Activated T-helper 17 cell treated with anti-CD3 and anti-CD28 coated beads, Interleukin-2, amount 50 U/mL, for 72 hours (primary cell): ENCODE measurements around the gene PLEKHA8. TPM values are rescaled to one million over a fixed set of nuclear protein-coding genes. Genes with fewer than 3 reads are reported as not detected.
A peak's percentile ranks its signal among the peaks of the same experiment; 100 is the strongest.

Source experiments
- ATAC-seq: fragments of 150-1000 bp; cut with Tn5 transposase; replicated peaks from 2 replicates; pipeline ENCODE4 v1.10.0; 2021; ENCODE audit warnings: mild to moderate bottlenecking, moderate library complexity
- H3K27ac Mint-ChIP-seq: one replicate; pipeline ENCODE4 v1.8.0; 2022; ENCODE audit warnings: mixed read lengths
- H3K27me3 Mint-ChIP-seq: one replicate; pipeline ENCODE4 v1.8.0; 2022; ENCODE audit warnings: mixed read lengths
- H3K36me3 Mint-ChIP-seq: one replicate; pipeline ENCODE4 v1.8.0; 2022; ENCODE audit warnings: low read depth, mild to moderate bottlenecking, mixed read lengths
- H3K4me1 Mint-ChIP-seq: one replicate; pipeline ENCODE4 v1.8.0; 2022; ENCODE audit warnings: mixed read lengths
- H3K4me3 Mint-ChIP-seq: one replicate; pipeline ENCODE4 v1.8.0; 2022; ENCODE audit warnings: mild to moderate bottlenecking, mixed read lengths
- H3K9me3 Mint-ChIP-seq: one replicate; pipeline ENCODE4 v1.8.0; 2022; ENCODE audit warnings: mixed read lengths
- total RNA-seq, 2 donors: library from RNA; stranded (reverse); gene quantifications; one replicate each; pipeline ENCODE4 v1.2.3, GENCODE V29; 2022

Gene PLEKHA8, protein sequence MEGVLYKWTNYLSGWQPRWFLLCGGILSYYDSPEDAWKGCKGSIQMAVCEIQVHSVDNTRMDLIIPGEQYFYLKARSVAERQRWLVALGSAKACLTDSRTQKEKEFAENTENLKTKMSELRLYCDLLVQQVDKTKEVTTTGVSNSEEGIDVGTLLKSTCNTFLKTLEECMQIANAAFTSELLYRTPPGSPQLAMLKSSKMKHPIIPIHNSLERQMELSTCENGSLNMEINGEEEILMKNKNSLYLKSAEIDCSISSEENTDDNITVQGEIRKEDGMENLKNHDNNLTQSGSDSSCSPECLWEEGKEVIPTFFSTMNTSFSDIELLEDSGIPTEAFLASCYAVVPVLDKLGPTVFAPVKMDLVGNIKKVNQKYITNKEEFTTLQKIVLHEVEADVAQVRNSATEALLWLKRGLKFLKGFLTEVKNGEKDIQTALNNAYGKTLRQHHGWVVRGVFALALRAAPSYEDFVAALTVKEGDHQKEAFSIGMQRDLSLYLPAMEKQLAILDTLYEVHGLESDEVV
- 10 to 100 TPM; 16.1 to 18.2 TPM for total RNA-seq

DNA sequence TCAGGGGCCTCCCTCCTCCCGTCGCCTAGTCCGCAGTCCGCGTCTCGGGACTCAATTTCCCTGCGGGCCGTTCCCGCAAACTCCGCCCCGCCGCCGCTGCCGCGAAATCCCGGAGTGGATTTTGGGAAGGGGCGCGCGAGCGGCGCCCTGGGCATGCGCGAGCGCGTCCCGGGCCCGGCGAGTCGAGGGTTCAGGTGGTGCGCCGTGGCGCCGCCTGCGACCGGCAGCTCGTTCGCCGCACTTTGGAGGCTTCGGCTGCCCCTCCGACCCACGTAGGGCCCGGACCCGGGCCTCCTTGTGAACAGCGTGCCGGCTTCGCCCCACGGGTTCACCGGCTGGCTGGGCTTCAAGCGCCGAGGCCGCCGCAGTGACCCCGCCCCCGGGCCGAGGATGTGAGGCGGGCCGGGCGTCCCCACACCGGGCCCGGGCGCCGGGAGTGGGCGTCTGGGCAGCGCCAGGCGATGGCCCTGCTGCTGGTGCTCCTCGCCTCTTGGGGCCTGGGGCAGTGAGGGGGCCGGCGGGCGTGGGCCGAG is at the start of gene PLEKHA8:
Gene PLEKHA8 (plus strand): TSS at position 197 of the 533 bp plus-strand sequence. CDS start 351 bp downstream, outside the sequence.
- Mint-ChIP-seq H3K36me3 (no peaks in the 10 kb centered on the region), H3K4me1 (peaks cover 16% of the 10 kb centered on the region), H3K27ac (peak within 1 kb of the TSS; percentile 73), H3K4me3 (no peak within 1 kb of the TSS), H3K9me3 (no peaks in the 10 kb centered on the region), H3K27me3 (no peaks in the 10 kb centered on the region)
- peak; percentile 63 for ATAC-seq

DNA sequence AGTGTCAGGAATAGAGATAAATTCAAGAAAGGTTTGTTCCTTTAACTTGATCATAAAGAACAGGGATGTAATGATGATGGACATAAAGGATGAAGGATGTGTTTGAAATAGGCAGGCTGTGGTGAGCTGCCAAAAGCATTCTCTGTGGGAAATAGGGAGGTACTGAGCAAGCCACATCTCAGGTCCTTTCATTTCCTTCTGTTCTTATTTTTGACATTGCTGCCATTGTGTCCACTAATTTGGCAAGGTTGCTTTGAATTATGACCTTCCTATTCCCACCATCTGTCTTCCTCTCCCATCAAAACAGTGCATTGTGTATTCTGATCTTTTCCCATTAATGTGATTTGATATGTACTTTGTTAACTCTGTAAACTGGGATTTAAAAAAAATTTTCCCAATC is 48.1 kb upstream of the PLEKHA8 start:
- no peaks in the 10 kb centered on the region for H3K4me1 Mint-ChIP-seq
- H3K9me3 Mint-ChIP-seq, result no peaks in the 10 kb centered on the region
- no peak for ATAC-seq
- no peaks in the 10 kb centered on the region for H3K36me3 Mint-ChIP-seq
- H3K27me3 Mint-ChIP-seq, result peaks cover 26% of the 10 kb centered on the region
- no peak overlapping the region for H3K27ac Mint-ChIP-seq
- no peak overlapping the region for H3K4me3 Mint-ChIP-seq

DNA sequence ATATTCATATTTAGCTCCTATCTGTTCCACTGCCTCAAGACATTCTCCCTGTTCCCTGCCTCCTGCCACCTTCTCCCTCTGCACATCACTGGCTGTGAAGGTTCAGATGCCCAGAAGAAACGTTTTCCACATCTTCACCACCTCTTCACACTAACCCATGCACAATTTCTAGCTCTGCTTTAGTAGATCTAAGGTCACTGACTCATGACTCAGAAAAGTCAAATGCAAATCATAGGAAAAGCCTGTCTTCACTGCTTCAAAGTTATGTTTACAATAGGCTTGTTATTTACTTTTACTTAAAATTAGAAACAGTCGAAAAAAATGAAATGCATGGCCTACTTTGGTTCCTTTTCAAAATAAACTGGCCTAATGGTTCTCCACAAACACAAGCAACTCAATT is 41.1 kb upstream of the PLEKHA8 start:
- no peak for ATAC-seq
- Mint-ChIP-seq H3K9me3 (no peaks in the 10 kb centered on the region), H3K4me3 (peak overlapping the region; percentile 12), H3K4me1 (peaks cover 5% of the 10 kb centered on the region), H3K27ac (no peak overlapping the region), H3K27me3 (peaks cover 42% of the 10 kb centered on the region), H3K36me3 (peaks cover 14% of the 10 kb centered on the region)

DNA sequence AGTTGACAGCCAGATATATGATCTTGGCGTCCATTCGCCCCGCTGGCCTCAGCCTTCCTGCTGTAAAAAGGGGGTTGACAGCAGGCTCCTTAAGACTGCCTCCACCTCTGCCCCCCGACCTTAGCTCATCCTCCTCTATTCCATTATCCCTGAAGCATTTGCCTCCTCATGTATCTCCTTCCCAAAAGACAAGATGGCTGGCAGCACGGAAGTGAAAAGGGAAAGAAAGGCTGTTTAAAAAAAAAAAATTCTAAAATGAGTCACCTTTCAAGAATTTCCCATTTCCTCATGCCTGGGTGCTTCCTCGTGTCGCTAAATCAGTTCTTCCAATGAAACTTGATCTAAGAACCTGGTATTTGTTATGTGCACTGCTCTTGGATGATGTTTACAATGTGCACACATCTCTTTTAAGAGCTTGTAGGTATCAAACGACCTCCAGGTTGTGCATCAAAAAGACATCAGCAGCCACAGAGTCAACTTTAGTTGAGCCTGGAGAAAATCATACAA is 40.3 kb upstream of the PLEKHA8 start:
- Mint-ChIP-seq H3K4me3 (peak overlapping the region; percentile 66), H3K27ac (peak overlapping the region; percentile 60), H3K9me3 (no peaks in the 10 kb centered on the region), H3K27me3 (peaks cover 40% of the 10 kb centered on the region), H3K4me1 (peaks cover 5% of the 10 kb centered on the region), H3K36me3 (peaks cover 14% of the 10 kb centered on the region)
- ATAC-seq, result no peak

DNA sequence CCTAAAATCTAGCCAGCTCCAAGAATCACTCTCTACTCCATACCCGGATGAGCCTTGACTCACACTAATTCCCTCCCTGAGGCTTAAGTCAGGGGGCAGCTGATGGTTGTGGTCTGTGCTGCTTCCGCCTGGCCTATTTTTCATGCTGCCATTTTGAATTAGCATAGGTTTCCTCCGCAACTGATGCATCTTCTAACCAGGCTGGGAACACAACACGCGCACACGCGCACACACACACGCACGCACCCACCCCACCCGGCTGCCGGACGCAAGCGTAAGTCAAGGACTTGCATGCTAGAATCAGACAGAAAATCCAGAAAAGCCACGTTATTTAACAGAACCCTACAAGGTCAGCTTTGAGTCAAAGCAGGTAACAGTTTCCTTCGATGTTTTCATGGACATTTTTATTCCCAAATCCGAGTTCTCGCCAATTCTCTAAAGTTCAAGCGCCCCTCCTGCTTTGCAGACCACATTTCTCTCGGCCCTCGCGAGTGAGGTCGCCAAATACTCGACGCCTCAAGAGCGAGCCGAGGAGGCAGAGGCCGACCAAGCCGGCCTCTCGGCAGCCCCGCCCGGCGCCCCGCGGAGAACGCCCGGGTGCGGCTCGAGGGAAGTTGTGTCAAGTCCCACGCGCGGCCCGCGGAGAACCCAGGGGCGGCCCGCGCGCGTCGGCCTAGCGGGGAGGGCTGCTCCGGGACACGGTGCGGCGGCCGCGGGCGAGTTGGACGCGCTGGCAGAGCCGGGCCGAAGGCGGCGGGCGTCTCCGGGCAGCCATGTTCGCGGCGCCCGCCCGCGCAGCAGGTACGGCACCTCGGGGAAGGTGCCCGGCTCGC is 39.6 kb upstream of the PLEKHA8 start:
- Mint-ChIP-seq H3K27me3 (peaks cover 40% of the 10 kb centered on the region), H3K36me3 (peaks cover 14% of the 10 kb centered on the region), H3K9me3 (no peaks in the 10 kb centered on the region)

DNA sequence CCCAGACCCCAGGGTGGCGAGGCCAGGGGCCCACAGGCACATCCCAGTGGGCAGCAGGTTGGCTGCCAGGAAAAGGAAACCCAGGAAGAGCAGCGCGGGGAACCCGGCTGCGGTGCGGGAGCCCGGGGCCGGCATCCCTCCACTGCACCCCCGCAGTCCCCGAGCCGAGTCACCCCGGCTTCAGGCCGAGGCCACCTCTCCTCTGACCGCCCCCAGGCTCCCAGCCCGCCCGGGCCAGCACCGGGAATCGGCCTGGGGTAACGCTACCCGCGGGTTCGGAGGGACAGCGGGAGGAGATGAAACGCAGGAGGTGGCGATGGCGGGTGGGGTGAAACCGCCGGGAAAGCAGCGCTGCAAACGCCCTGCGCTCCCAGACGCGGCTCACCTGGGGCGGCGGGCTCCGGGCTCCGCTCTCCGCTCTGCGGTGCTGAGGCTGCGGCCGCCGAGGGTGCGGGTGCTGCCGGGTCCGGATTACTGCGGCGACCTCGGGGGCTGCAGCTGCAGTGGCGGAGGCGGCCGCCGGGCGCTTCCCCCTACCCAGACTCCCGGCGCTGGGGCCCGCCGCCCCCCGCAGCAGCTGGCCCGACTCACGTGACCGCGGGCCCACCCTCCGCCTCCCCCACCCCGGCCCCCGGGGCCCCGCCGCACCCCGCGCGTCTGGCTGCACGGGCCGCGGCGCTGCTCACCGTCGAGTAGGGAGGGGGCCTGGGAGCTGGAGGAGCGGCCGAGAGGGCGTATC is 38.8 kb upstream of the PLEKHA8 start, which contains the start of gene SCRN1:
Gene SCRN1 (minus strand): TSS at position 545 of the 739 bp plus-strand sequence. CDS start 20,734 bp downstream, outside the sequence.
- Mint-ChIP-seq H3K36me3 (peaks cover 14% of the 10 kb centered on the region), H3K27ac (peak within 1 kb of the TSS; percentile 60)

More for the DNA sequence above, 39.6 kb upstream of the PLEKHA8 start:
- H3K27ac Mint-ChIP-seq, result peak overlapping the region; percentile 60
- peak; percentile 61 for ATAC-seq
- peak overlapping the region; percentile 66 for H3K4me3 Mint-ChIP-seq
- H3K4me1 Mint-ChIP-seq, result peaks cover 5% of the 10 kb centered on the region

DNA sequence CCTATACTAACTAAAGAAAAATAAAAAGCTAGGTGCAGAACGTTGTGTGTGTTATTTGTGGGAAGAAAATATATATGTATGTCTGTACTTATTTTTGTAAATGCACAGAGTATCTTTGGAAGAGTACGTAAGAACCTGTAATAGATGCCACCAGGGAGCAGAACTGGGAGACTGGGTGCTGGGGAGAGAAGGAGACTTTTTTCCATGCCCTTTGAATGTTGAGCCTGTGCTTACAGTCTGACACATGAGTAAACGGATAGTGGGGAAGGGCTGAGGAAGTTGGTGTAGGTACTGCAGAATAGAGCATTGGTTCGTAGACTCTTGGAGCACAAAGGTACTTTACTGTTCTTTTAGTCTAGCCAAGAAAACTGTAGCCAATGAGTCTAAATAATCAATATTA is 37.3 kb upstream of the PLEKHA8 start:
- Mint-ChIP-seq H3K4me3 (no peak overlapping the region), H3K9me3 (no peaks in the 10 kb centered on the region), H3K36me3 (peaks cover 14% of the 10 kb centered on the region), H3K4me1 (peaks cover 5% of the 10 kb centered on the region), H3K27ac (no peak overlapping the region), H3K27me3 (peaks cover 35% of the 10 kb centered on the region)
- ATAC-seq, result no peak

More for the DNA sequence above, 38.8 kb upstream of the PLEKHA8 start, which contains the start of gene SCRN1:
- peaks cover 40% of the 10 kb centered on the region for H3K27me3 Mint-ChIP-seq
- peaks cover 5% of the 10 kb centered on the region for H3K4me1 Mint-ChIP-seq
- no peaks in the 10 kb centered on the region for H3K9me3 Mint-ChIP-seq
- peak; percentile 58 for ATAC-seq
- H3K4me3 Mint-ChIP-seq, result peak within 1 kb of the TSS; percentile 72

DNA sequence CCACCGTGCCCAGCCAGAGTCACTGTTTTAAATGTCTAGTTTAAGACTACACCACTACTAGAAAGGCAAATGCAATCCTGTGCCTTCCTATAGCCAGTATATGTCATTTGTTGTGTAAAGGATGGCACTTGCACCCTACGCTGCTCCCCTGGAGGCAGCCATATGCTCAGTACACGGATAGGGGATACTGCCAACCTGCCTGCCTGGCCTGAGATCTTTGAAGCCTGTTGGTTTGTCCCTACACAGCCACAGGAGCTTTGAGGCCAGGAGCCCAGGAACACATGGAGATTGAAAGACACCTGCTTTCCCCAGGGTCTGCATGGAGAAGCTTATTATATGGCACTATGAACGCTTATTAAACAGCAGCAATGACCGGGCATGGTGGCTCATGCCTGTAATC is 36.3 kb upstream of the PLEKHA8 start:
- peaks cover 5% of the 10 kb centered on the region for H3K9me3 Mint-ChIP-seq
- H3K27me3 Mint-ChIP-seq, result peaks cover 40% of the 10 kb centered on the region
- H3K4me1 Mint-ChIP-seq, result peaks cover 3% of the 10 kb centered on the region
- no peak overlapping the region for H3K4me3 Mint-ChIP-seq
- H3K27ac Mint-ChIP-seq, result no peak overlapping the region
- ATAC-seq, result no peak
- peaks cover 14% of the 10 kb centered on the region for H3K36me3 Mint-ChIP-seq

DNA sequence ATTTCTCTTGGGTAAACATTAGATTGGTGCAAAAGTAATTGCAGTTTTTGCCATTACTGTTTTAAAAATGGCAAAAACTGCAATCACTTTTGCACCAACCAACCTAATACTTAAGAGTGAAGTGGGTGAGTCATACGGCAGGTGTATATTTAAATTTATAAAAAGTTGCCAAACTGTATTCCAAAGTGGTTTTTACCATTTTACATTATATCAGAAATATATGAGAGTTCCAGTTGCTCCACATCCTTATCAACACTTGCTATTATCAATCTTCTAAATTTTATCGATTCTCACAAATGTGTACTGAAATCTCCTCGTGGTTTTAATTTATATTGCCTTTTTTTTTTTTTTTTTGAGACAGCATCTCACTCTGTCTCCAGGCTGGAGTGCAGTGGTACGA is 35.1 kb upstream of the PLEKHA8 start:
- no peak for ATAC-seq
- H3K36me3 Mint-ChIP-seq, result peaks cover 11% of the 10 kb centered on the region
- H3K4me3 Mint-ChIP-seq, result no peak overlapping the region
- H3K4me1 Mint-ChIP-seq, result no peaks in the 10 kb centered on the region
- H3K9me3 Mint-ChIP-seq, result peaks cover 5% of the 10 kb centered on the region
- H3K27ac Mint-ChIP-seq, result no peak overlapping the region
- peaks cover 39% of the 10 kb centered on the region for H3K27me3 Mint-ChIP-seq

DNA sequence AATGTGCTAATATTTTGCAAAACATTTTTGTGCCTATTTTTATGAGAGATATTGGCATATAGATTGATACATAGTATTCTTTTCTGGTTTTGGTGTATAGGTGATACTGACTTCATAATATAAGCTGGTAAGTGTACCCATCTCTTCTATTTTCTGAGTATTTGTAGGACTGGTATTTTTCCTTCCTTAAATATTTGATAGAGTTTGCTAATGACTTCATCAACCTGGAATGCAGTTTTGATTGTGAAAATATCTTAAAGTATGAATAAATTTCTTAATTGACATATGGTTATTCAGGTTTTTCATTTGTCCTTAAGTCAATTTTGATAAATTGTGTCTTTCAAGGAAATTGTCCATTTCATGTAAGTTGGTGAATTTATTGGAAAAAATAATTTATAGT is 32.6 kb upstream of the PLEKHA8 start:
- H3K36me3 Mint-ChIP-seq, result no peaks in the 10 kb centered on the region

DNA sequence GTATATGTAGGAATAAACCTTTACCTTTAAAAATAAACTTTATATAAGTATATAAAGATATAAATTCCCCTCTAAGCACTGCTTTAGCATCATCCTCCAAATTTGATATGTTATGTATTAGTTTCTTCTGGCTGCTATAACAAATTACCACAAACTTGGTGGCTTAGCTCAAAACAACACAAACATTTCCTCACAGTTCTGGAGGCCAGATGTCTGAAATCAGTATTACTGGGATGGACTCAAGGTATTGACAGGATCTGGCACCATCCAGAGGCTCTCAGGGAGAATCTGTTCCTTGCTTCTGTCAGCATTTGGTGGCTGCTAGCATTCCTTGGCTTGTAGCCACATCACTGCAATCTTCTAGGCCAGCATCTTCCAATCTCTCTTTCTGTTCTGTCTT is 31.9 kb upstream of the PLEKHA8 start:
- H3K4me3 Mint-ChIP-seq, result no peak overlapping the region
- H3K27me3 Mint-ChIP-seq, result peaks cover 28% of the 10 kb centered on the region
- H3K9me3 Mint-ChIP-seq, result peaks cover 5% of the 10 kb centered on the region
- ATAC-seq, result no peak
- H3K36me3 Mint-ChIP-seq, result no peaks in the 10 kb centered on the region
- H3K27ac Mint-ChIP-seq, result no peak overlapping the region
- no peaks in the 10 kb centered on the region for H3K4me1 Mint-ChIP-seq

More for the DNA sequence above, 32.6 kb upstream of the PLEKHA8 start:
- ATAC-seq, result no peak
- no peak overlapping the region for H3K27ac Mint-ChIP-seq
- H3K9me3 Mint-ChIP-seq, result peaks cover 5% of the 10 kb centered on the region
- no peaks in the 10 kb centered on the region for H3K4me1 Mint-ChIP-seq
- H3K27me3 Mint-ChIP-seq, result peaks cover 34% of the 10 kb centered on the region
- H3K4me3 Mint-ChIP-seq, result no peak overlapping the region

DNA sequence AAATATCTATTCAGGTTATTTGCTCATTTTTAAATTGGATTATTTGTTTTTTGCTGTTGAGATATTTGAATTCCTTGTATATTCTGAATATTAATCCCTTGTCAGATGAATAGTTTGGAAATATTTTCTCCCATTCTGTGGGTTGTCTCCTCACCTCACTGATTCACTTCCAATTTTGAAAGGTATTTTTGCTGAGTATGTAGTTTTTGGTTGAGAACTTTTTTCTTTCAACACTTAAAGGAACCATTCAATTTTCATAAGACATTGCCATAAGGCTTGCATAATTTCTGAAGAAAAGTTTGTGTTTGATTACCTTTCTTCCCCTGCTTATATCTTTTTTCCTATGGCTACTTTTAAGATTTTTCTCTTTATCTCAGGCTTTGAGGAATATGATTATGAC is 29.7 kb upstream of the PLEKHA8 start:
- H3K27ac Mint-ChIP-seq, result no peak overlapping the region

DNA sequence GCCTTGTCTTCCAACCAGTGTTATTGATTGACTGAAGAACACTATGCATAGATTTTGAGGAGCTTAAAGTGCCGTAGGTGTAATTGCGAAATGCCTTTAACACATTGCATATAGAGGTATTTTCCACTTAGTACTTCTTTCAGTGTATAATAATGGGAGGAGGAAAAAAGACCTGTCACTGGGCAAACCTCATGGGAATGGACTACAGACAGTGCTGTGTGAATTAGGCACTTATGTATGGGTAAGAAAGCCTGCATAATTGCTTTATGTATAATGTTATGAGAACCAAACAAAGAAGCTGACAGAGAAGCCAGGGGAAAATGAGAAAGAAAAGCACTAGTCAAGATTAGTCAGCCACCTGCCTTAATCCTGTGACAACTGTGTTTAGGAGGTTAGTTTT is 26.2 kb upstream of the PLEKHA8 start:
- no peak overlapping the region for H3K27ac Mint-ChIP-seq
- ATAC-seq, result no peak
- H3K4me1 Mint-ChIP-seq, result no peaks in the 10 kb centered on the region
- no peak overlapping the region for H3K4me3 Mint-ChIP-seq
- H3K27me3 Mint-ChIP-seq, result peaks cover 19% of the 10 kb centered on the region
- H3K9me3 Mint-ChIP-seq, result no peaks in the 10 kb centered on the region
- H3K36me3 Mint-ChIP-seq, result no peaks in the 10 kb centered on the region

More for the DNA sequence above, 29.7 kb upstream of the PLEKHA8 start:
- no peak for ATAC-seq
- Mint-ChIP-seq H3K4me1 (no peaks in the 10 kb centered on the region), H3K9me3 (peaks cover 5% of the 10 kb centered on the region), H3K36me3 (no peaks in the 10 kb centered on the region), H3K27me3 (peaks cover 26% of the 10 kb centered on the region), H3K4me3 (no peak overlapping the region)
